GM23338 (cell line): ENCODE measurements around the gene CRYAB.

Experiments
- CREB1 ChIP-seq: fragments of 250-450 bp; sonication (Bioruptor Pico); IDR thresholded peaks from 2 replicates; pipeline ENCODE4 v1.5.0; 2020; ENCODE audit warnings: low read depth, mild to moderate bottlenecking, moderate library complexity
- CTCF ChIP-seq, 2 experiments: fragments of 200-600 bp in 1 of 2; sonication (generic) in 1 of 2; conservative IDR thresholded peaks; 2 replicates each; pipeline versions ENCODE4 v1.5.1 to v1.6.1; 2016 to 2017; ENCODE audit warnings: antibody characterized with exemption in 2 of 2, low read depth in 2 of 2, mild to moderate bottlenecking in 2 of 2, moderate library complexity in 1 of 2
- EZH2phosphoT487 ChIP-seq: fragments of 200-600 bp; sonication (generic); IDR thresholded peaks from one replicate; pipeline ENCODE4 v1.8.1; 2018; ENCODE audit warnings: antibody characterized with exemption; ENCODE audit not compliant: unreplicated experiment
- NANOG ChIP-seq: IDR thresholded peaks from 2 replicates; pipeline ENCODE4 v1.6.1; 2016; ENCODE audit warnings: antibody characterized with exemption, borderline replicate concordance
- POLR2AphosphoS5 ChIP-seq: IDR thresholded peaks from 2 replicates; pipeline ENCODE4 v1.6.1; 2016; ENCODE audit warnings: antibody characterized with exemption, low read depth
- REST ChIP-seq: IDR thresholded peaks from one replicate; pipeline ENCODE4 v1.6.1; 2018; ENCODE audit warnings: antibody characterized with exemption; ENCODE audit not compliant: unreplicated experiment

- no peak for TF ChIP-seq POLR2AphosphoS5
- no peak for TF ChIP-seq EZH2phosphoT487
- TF ChIP-seq CTCF (conservative IDR thresholded peaks at IDR 0.05; ENCODE audit: low read depth in 2 of 2): no peak
- TF ChIP-seq NANOG: no peak
- no peak for TF ChIP-seq CREB1 (CRISPR knock-in tag)
- TF ChIP-seq REST: no peak
Measured at GRCh38 chr11:111923351-111923788, 11.8 kb upstream of the CRYAB start.
